GM19438 (cell line): ENCODE measurements around the gene SLC22A2.
"Not testable (repeated sequence)": the region's sequence is repeated elsewhere in the genome, so short reads cannot be mapped to it uniquely, and the experiment has no call there.

Experiments used
- ATAC-seq: cut with Tn5 transposase; IDR thresholded peaks from one replicate; pipeline ENCODE4 v1.9.1; 2021; ENCODE audit warnings: low read depth; ENCODE audit not compliant: unreplicated experiment

The SLC22A2 gene

GRCh38 chr6:160258346-160259142 lies at the start of gene SLC22A2:
Gene SLC22A2, minus strand, starts transcription at chr6:160258821. Its CDS starts 64 bp downstream, at chr6:160258757.
- ATAC-seq: no peak

GRCh38 chr6:160305926-160306713 lies 47.5 kb upstream of the SLC22A2 start:
- no peak for ATAC-seq

DNA sequence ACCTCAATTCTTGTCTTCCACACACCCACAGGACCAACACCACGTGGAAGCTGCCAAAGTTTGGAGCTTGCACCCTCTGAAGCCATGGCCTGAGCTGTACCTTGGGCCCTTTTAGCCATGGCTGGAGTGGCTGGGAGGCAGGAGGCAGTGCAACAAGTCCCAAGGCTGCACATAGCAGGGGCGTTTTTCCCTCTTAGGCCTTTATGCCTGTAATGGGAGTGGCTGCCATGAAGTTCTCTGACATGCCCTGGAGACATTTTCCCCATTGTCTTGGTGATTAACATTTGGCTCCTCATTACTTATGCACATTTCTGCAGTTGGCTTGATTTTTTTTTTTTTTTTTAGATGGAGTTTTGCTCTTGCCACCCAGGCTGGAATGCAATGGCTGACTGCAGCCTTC lies 45.2 kb upstream of the SLC22A2 start:
- ATAC-seq: no peak

- not testable (repeated sequence) for ATAC-seq
These were observed 43.9 kb upstream of the SLC22A2 start for GRCh38 chr6:160302431-160303082.

GRCh38 chr6:160301339-160301738 lies 42.7 kb upstream of the SLC22A2 start:
- no peak for ATAC-seq

DNA sequence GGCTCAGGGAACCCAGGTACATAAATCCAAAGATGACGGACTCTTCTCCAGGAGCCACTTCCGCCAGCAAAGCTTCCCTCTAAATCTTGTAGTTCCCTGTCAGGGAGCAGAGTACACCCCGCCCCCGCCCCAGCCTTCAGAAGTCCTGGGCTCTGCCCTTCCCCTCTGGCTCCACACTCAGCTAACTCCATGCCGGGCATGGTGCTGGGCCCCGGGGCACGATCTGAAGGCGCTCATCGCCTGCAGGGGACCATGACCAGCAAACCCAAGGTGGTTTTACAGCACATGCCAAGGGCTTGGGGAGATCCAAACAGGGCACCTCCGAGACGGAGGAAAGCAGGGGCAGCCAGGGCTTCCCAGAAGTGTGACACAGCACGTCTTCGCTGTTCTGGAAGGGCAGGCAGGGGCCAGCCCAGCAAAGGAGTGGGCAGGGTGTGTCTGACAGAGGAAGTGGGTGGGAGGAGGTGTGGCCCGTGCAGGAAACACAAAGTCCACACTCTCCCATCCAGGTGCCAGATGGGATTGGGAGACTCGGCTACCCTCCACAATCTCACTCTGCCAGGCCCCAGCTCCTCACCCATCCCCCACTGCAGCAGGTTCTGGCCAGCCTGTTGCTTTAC lies 41.6 kb upstream of the SLC22A2 start:
- no peak for ATAC-seq

GRCh38 chr6:160299559-160299958 lies 40.9 kb upstream of the SLC22A2 start:
- no peak for ATAC-seq

- no peak for ATAC-seq
These were observed 39.5 kb upstream of the SLC22A2 start for GRCh38 chr6:160298121-160298520.

DNA sequence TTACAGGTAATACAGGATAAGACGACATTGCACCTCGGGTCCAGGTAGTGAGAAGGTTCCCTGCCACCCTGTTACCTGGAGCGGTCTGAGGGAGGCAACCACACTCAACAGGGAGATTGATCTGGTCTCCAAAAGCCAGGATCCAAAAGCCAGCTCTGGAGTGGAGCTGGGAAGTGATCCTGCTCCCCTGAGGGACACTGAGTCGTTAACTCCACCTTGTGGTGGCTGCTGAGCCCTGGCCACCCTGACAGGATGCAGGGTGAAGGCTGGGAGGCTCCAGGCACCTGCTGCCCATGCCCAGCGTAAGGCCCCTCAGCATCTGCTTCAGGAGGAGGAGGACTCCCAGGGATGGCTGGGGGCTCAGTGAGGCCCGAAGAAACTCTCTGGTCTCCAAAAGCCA lies 38.7 kb upstream of the SLC22A2 start:
- ATAC-seq: no peak

GRCh38 chr6:160293844-160294243 lies 35.2 kb upstream of the SLC22A2 start:
- no peak for ATAC-seq

GRCh38 chr6:160285541-160286105 lies 27.0 kb upstream of the SLC22A2 start:
- ATAC-seq: no peak

DNA sequence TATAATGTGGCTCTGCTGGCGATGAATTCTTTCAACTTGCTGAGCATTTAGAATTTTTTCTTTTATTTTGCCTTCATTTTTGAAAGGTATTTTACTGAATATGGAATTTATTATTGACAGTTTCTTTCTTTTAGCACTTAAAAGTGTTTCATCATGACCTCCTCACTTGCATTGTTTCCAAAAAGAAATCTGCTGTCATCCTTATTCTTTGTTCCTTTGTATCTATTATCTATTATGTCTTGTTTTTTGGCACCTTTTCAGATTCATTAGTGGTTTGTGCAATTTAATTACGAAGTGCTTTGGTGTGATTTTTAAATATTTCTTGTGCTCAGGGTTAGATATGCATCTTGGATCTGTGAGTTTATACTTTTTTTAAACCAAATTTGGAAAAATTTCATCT lies 26.0 kb upstream of the SLC22A2 start:
- no peak for ATAC-seq

- no peak for ATAC-seq
These were observed 23.8 kb upstream of the SLC22A2 start for GRCh38 chr6:160282444-160282843.

DNA sequence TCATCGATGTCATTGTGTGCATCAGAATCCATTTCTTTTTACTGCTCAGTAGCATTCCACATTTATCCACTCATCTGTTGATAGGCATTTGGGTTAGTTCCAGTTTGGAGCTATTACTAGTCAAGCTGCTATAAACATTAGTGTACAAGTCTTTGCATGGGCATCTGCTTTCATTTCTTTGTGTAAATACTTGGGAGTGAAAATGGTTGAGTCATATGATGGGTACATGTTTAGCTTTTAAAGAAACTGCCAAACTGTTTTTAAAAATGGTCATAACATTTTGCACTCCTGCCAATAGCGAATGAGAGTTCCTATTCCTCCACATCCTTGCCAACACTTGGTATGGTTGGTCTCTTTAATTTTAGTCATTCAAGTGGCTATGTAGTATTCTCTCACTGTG lies 21.2 kb upstream of the SLC22A2 start:
- no peak for ATAC-seq

DNA sequence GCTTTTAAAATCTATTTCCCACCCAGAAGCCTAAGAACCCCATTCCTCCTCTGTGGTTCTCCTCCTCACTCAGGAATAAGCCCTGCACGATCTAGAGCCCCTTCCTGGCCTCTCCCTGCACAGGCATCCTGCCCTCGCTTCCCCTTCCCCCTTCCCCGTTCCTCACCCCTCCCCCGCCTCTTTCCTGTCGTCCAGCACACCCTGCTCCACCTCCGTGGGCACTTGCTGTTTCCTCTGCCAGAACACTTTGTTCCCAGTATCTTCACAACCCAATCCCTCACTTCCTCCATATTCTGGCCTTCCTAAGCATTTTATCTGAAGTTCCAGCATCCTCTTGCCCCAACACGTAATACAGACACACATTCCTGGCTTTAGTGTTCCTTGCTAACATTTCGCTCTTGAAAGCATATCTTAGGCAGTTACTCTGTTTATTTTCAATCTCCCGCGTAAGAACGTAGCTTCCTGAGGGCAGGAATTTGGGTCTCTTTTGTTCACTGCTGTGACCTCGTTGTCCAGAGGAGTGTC lies 20.2 kb upstream of the SLC22A2 start:
- ATAC-seq: no peak

GRCh38 chr6:160278311-160278710 lies 19.7 kb upstream of the SLC22A2 start:
- ATAC-seq: no peak

- ATAC-seq: no peak
These were observed 18.9 kb upstream of the SLC22A2 start for GRCh38 chr6:160277546-160277945.

DNA sequence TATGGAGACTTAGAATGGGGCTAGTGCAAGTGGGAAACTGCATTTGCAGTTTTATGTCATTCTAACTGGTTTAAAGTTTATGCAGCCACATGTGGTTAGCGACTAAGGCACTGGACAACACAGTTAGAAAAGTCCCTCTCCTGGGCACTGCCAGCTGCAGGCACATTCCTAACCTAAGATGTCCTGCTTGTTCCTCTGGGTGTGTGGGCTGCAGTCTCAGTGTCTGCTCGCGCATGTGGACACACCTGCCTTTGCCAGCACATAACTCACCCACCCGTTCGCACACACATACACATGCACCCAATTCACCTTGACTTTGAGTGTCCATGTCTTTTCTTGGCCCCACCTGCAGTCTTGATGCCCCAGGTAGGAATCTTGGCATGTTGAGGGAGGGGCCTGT lies 18.5 kb upstream of the SLC22A2 start:
- ATAC-seq: no peak

- no peak for ATAC-seq
These were observed 17.5 kb upstream of the SLC22A2 start for GRCh38 chr6:160276126-160276525.

DNA sequence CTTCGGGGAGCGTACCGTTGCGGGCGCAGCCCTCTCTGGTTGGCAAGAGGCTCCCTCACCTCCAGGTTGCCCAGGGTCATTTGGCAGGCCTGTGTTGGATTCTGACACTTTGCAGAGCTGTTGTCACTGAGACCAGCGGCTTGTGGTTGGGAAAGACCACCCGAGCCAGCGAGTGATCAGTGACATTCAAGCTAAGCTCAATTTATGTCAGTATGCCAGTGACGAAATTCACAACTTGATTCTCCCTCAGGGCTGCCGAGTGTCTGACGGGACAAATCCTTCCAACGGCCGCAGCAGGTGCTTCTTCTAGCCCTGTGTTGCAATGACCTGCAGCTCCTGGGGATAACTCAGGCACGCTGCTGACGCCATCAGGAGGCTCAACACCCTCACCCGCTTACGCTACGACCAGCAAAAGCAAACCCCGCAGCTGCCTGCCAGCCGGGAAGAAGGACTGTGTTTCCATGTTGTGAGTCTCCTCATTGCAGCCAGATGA lies 16.9 kb upstream of the SLC22A2 start:
- ATAC-seq: no peak
